GM18502 (cell line): Measurements from ENCODE around the gene GLI2.

Source experiments
- ATAC-seq: cut with Tn5 transposase; IDR thresholded peaks from one replicate; pipeline ENCODE4 v1.9.1; 2021; ENCODE audit warnings: mild to moderate bottlenecking; ENCODE audit not compliant: unreplicated experiment, poor library complexity

GLI2 gene

DNA sequence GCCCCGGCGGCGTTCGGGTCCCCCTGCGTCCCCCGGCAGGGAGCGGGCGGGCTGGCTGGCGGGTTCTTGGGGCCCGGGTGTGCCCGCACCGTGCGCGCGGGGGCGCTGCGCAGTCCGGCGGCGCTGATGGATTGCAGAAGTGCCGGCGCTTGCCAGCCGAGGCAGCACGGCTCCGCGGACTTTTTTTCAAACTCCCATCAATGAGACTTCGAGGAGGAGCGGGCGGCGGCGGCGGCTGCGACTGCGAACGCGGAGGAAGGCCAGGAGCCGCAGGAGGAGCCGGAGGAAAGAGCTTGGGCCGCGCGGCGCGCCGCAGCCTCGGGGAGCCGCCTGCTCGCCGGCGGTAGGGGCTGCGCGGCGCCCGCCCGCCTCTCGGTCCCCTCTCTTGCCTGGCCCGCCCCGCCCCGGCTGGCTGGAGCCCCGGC lies at the start of gene GLI2:
GLI2 (plus strand) TSS at position 123 of the 425 bp plus-strand sequence. CDS start 61,453 bp downstream, outside the sequence.
- no peak for ATAC-seq

DNA sequence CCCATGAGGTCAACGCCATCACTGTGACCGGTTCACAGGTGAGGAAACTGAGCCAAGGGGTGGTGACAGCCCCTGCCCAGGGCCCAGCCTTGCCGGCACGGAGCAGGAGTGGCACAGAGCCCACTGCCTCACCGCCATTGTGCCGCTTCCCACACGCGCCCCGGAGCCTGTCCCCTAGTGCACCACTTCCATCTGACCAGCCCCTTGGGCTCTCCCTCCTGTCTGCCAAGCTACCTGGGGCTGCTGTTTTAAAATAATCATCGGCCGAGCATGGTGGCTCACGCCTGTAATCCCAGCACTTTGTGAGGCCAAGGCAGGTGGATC lies 49.7 kb upstream of the GLI2 start:
- ATAC-seq: no peak

- no peak for ATAC-seq
Measured at GRCh38 chr2:120686511-120687168, 49.0 kb upstream of the GLI2 start.

- no peak for ATAC-seq
Measured at GRCh38 chr2:120687210-120687609, 48.5 kb upstream of the GLI2 start.

DNA sequence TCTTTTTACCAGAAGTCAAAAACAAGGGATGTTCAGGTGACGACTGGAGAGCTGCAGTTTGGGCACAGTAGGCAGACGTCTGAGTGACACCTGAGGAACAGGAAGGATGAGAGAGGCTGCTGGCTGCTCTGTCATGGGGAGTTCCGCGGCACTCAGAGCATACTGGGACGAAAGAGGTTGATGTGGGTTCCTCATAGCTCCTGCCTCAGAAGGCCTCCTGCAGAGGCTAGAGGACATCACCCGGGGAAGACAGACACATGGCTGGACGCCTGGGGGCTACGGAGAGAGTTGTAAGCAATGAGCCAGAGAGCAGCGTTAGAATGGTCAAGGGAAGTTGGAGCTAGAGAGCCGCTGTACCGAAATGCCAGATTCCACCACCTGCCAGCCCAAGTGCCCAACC lies 45.1 kb upstream of the GLI2 start:
- ATAC-seq: no peak

GRCh38 chr2:120691410-120691809 lies 44.3 kb upstream of the GLI2 start:
- ATAC-seq: no peak

- ATAC-seq: no peak
Measured at GRCh38 chr2:120692691-120693090, 43.0 kb upstream of the GLI2 start.

GRCh38 chr2:120693121-120693520 lies 42.5 kb upstream of the GLI2 start:
- ATAC-seq: no peak

GRCh38 chr2:120694034-120694433 lies 41.6 kb upstream of the GLI2 start:
- ATAC-seq: no peak

DNA sequence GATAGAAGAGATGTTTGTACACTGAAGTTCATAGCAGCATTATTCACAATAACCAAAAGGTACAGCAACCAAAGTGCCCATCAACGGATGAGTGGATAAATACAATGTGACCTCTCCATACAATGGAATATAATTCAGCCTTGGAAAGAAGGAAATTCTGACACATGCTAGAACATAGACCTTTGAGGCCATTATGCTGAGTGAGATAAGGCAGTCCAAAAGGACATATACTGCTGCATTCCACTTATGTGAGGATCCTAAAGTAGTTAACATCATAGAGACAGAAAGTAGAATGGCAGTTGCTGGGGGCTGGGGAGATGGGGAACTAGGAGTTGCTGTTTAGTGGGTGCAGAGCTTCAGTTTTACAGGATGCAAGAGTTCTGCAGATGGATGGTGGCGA lies 38.2 kb upstream of the GLI2 start:
- no peak for ATAC-seq

DNA sequence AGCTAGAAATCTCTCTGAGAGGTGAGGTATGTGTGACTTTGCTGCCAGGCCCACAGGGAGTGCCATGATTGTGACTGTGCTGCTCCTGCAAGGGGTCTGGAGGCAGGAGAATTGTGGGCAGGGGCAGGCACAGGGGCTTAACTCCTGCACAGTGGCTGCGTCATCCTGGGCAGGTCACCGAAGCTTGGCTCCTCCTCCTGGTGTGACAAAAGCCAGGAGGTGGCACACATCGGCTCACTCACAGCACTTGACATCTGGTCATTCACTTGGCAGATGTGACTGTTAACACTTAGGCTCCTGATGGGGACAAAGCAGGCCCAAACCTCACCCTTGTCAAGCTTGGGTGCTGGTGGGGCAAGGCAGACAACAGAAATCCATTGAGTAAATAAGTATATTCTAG lies 36.4 kb upstream of the GLI2 start:
- ATAC-seq: no peak

DNA sequence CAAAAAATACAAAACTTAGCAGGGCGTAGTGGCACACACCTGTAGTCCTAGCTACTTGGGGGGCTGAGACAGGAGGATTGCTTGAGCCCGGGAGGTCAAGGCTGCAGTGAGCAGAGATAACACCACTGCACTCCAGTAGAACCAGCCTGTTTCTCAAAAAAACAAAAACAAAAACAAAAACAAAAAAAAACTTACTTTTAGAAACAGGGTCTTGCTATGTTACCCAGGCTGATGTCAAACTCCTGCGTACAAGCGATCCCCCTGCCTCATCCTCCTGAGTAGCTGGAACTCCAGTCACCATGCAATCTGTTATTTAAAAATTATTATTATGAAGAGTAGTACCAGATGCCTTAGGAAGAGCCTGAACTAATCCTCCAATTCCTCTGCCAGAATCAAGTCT lies 35.0 kb upstream of the GLI2 start:
- ATAC-seq: no peak

- ATAC-seq: no peak
Measured at GRCh38 chr2:120701096-120701495, 34.6 kb upstream of the GLI2 start.

GRCh38 chr2:120701499-120701898 lies 34.2 kb upstream of the GLI2 start:
- no peak for ATAC-seq

- ATAC-seq: no peak
Measured at GRCh38 chr2:120702061-120702460, 33.6 kb upstream of the GLI2 start.

- ATAC-seq: no peak
Measured at GRCh38 chr2:120702801-120703200, 32.9 kb upstream of the GLI2 start.

DNA sequence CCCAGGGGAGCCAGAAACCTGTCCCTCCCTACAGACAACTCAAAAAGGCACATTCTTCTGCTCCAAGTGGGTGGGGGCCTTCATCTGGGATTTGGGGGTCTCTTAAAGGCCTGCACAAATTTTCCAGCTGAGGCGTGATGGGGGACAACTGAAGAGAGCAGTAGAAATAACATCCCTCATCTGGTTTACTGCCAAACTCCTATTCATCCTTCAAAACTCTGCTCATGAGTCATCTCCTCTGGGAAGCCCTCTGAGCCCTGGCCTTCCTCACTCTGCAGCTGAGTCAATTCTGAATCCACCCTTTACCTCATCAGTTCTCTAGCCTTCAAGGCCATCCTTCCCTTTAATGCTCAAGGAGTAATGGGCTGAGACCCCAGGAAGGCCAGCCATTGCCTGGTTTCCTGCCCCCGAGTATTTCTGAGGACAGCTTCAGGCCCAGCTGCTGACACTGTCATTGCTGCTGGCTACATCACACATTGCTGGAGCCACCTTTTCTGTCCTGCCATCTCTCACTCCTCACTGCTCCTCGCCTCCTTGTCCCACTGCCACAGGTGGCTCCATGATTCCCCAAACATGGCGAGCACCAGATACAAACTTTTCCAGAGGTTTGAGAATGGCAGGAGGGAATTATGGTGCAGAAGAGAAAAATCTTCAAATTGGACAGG lies 32.2 kb upstream of the GLI2 start:
- no peak for ATAC-seq

GRCh38 chr2:120704696-120705095 lies 31.0 kb upstream of the GLI2 start:
- ATAC-seq: no peak

DNA sequence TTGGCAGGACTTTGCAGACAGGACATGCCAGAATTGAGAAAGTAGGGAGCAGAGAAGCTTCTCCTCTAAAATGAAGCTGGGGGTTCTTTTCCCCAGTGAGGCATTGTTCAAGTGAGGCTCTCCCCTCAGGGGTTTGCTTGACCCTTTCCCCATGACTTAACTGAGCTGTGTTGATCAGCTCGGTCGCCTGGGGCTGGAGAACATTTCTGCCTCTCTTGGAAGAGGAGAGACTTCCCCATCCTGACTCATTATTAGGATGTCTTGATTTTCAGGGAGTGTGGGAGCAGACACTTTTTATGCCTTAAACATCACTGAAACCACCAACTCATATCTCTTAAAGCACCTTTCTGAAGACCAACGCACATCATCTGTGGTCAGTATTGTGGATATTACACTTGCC lies 27.9 kb upstream of the GLI2 start:
- no peak for ATAC-seq

- ATAC-seq: no peak
Measured at GRCh38 chr2:120708944-120709607, 26.6 kb upstream of the GLI2 start.

DNA sequence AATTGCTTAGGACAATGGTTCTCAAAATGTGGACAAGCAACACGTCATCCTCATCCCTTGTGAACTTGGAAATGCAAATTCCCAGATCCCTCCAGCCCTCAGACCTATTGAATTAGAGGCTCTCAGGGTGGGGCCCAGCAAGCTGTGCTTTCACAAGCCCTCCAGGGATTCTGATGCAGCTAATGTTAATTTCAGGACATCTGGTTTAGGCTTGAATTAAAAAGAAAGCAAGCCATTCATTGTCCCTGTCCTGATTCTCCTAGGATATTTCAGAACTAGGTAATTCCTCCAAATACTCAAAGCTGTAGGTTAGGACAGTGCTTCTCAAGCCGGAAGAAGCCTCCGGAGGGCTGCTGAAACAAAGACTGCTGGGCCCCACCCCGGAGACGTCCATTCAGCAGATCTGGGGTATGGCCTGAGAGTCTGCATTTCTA lies 26.0 kb upstream of the GLI2 start:
- ATAC-seq: no peak

- no peak for ATAC-seq
Measured at GRCh38 chr2:120710256-120710655, 25.4 kb upstream of the GLI2 start.
